ENCODE measurements around the gene OR2T33.
"Not testable (repeated sequence)": the region's sequence is repeated elsewhere in the genome, so short reads cannot be mapped to it uniquely, and the experiment has no call there.

OR2T33 gene, protein sequence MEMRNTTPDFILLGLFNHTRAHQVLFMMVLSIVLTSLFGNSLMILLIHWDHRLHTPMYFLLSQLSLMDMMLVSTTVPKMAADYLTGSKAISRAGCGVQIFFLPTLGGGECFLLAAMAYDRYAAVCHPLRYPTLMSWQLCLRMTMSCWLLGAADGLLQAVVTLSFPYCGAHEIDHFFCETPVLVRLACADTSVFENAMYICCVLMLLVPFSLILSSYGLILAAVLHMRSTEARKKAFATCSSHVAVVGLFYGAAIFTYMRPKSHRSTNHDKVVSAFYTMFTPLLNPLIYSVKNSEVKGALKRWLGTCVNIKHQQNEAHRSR

DNA sequence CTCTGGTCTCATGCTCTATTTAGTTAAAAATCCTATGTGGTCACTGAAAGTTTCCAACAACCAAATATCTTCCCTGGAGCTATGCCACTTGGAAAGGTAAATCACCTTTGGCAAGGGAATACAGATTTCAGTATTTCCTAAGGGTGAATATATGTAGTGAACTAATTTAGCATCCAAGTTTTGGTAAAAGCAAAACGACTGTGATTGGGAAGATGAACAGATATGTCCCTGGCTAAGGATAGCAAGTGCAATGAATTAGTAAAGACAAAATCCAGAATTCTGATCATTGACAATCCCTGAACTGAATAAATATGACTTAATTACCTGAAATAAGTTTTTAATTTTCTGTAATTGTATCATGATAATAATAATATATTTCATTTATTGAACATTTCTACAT lies at the start of gene OR2T33:
Gene OR2T33 (minus strand): TSS at position 101 of the 400 bp plus-strand sequence. CDS start 4,162 bp downstream, outside the sequence.
- DNase-seq (ENCODE audit: low read depth) = no peak
- no peak within 1 kb of the TSS for H3K4me3 ChIP-seq (ENCODE audit: low read length)
- TF ChIP-seq, protein P1, sequence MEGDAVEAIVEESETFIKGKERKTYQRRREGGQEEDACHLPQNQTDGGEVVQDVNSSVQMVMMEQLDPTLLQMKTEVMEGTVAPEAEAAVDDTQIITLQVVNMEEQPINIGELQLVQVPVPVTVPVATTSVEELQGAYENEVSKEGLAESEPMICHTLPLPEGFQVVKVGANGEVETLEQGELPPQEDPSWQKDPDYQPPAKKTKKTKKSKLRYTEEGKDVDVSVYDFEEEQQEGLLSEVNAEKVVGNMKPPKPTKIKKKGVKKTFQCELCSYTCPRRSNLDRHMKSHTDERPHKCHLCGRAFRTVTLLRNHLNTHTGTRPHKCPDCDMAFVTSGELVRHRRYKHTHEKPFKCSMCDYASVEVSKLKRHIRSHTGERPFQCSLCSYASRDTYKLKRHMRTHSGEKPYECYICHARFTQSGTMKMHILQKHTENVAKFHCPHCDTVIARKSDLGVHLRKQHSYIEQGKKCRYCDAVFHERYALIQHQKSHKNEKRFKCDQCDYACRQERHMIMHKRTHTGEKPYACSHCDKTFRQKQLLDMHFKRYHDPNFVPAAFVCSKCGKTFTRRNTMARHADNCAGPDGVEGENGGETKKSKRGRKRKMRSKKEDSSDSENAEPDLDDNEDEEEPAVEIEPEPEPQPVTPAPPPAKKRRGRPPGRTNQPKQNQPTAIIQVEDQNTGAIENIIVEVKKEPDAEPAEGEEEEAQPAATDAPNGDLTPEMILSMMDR (conservative IDR thresholded peaks at IDR 0.05; ENCODE audit: low read length) = no peak

DNA sequence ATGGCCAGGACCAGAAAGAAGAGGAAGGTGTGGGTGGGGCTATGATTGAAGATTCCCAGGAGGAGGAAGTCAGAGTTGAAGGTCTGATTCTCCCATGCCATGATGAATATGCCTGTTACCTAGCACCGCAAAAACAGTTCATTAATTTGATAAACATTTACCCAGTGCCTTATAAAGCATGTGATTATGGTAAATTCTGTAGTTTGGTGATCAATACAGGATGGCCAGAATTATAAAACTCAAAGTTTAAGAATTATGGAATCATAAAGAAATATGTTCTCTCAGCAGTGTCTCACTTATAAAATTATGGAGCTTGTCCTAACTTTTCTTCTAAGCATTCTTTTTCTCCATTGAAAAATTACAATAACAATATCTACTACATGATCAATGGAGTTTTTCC lies 46.7 kb upstream of the OR2T33 start, which contains the start of gene OR2M7:
Gene OR2M7 (minus strand): TSS at position 101 of the 400 bp plus-strand sequence. CDS start 0 bp downstream, at position 101.
- H3K4me3 ChIP-seq (ENCODE audit: low read length) = no peak within 1 kb of the TSS
- DNase-seq (ENCODE audit: low read depth) = no peak
- TF ChIP-seq, protein P1 (conservative IDR thresholded peaks at IDR 0.05; ENCODE audit: low read length) = no peak

DNA sequence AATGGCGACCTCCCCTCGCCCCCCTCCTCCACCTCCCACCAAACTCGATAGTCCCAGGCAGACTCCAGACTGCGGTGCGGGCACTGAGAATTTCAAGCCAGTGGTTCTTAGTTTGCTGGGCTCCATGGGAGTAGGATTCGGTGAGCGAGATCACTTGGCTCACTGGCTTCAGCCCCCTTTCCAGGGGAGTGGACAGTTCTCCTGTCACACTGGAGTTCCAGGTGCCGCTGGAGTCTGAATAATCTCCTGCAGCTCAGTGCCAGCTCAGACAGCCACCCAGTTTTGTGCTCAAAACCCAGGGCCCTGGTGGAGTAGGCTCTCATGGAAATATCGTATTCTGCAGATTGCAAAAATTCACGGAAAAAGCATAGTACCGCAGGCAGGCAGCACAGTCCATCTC lies 39.0 kb upstream of the OR2T33 start:
- H3K4me3 ChIP-seq (ENCODE audit: low read length) = no peak overlapping the region
- DNase-seq (ENCODE audit: low read depth) = no peak
- TF ChIP-seq, protein P1 (conservative IDR thresholded peaks at IDR 0.05; ENCODE audit: low read length) = no peak

DNA sequence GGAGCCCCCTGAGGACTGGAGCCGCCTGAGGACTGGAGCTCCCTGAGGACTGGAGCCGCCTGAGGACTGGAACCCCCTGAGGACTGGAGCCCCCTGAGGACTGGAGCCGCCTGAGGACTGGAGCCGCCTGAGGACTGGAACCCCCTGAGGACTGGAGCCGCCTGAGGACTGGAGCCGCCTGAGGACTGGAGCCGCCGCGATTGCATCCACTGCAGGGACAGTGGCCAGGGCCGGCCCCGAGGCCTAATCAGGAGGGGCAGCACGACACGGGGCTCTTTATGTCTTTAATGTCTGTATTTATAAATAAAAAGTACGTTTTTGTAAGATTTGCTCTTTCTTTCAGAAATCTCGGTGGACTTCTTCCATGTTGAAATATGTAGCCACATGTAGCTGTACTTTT lies 29.0 kb upstream of the OR2T33 start:
- not testable (repeated sequence) for DNase-seq (ENCODE audit: low read depth); H3K4me3 ChIP-seq (ENCODE audit: low read length)

DNA sequence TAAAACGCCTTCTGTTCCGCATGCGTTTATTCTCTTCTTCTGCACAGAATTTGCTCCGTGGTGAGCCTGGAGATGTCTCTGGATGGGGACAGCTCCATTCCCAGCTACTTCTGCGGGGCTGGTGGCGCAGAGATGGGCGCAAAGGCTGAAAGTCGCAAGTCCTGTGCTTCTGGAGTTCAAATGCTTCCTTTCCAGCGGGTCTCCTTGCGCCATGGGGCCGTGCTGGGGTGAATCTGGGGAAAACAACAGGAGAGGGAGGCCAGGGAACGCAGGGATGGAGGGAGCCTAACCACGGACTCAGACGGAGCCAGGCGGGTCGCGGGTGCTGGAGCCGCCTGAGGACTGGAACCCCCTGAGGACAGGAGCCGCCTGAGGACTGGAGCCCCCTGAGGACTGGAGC lies 28.3 kb upstream of the OR2T33 start:
- no peak for DNase-seq (ENCODE audit: low read depth)
- TF ChIP-seq, protein P1 (conservative IDR thresholded peaks at IDR 0.05; ENCODE audit: low read length) = no peak
- no peak overlapping the region for H3K4me3 ChIP-seq (ENCODE audit: low read length)

DNA sequence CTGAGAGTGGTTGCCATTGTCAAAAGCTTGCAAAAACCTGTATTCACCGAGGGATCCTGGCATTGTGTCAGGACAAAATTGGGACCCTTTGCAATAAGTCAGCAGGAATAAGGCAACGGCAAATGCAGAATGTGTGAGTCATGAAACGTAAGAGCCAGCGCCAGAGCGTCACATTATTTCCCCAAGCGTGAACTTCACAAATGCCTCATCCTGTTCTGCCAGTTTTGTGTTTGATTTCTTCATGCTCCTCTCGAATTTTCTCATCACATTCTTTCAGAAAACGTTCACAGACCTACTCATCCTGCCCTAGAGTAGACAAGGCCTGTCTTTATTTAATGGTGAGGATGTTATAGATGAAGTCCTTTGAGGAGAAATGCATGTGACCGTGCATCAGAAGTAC lies 27.9 kb upstream of the OR2T33 start:
- H3K4me3 ChIP-seq (ENCODE audit: low read length); DNase-seq (ENCODE audit: low read depth): not testable (repeated sequence)

DNA sequence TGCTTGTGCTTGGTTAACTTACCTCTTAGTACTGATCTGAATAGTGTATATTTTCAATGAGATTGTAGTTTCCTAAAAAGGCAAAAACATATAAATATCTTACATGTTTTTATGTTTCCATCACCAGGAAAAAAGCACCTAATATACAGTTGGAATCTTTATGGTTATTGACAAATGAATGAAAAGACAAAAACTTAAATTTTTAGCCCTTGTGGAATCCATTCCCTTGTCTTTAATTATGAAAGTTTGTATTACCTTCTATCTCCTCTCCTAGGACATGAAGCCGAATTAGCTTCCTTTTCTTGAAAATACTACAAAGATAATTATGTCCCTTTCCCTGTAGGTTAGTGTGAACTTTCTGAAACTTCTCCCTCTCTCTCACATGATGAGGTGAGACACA lies 25.5 kb upstream of the OR2T33 start, which contains the start of gene OR2T12:
Gene OR2T12 (minus strand): TSS at position 101 of the 400 bp plus-strand sequence. CDS start 7,846 bp downstream, outside the sequence.
- no peak within 1 kb of the TSS for H3K4me3 ChIP-seq (ENCODE audit: low read length)
- TF ChIP-seq, protein P1 (conservative IDR thresholded peaks at IDR 0.05; ENCODE audit: low read length) = no peak
- no peak for DNase-seq (ENCODE audit: low read depth)

DNA sequence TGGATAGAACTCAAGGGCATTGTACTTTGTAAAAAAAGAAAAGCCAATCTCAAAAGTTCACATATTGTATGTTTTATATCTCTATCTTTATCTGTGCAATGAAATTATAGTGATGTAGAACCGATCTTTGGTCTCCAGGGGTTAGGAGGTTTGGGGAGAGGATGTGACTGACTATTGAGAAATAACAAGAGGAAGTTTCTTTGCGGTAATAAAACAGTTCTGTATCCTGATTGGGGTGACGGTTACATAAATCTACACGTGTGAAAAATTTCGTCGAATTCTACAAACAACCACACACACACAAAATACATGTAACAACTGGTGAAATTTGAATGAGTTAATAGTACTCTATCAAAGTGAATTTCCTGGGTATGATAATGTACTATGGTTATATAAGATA lies 10.6 kb upstream of the OR2T33 start:
- DNase-seq (ENCODE audit: low read depth) = no peak
- TF ChIP-seq, protein P1 (conservative IDR thresholded peaks at IDR 0.05; ENCODE audit: low read length) = no peak
- H3K4me3 ChIP-seq (ENCODE audit: low read length) = no peak overlapping the region

DNA sequence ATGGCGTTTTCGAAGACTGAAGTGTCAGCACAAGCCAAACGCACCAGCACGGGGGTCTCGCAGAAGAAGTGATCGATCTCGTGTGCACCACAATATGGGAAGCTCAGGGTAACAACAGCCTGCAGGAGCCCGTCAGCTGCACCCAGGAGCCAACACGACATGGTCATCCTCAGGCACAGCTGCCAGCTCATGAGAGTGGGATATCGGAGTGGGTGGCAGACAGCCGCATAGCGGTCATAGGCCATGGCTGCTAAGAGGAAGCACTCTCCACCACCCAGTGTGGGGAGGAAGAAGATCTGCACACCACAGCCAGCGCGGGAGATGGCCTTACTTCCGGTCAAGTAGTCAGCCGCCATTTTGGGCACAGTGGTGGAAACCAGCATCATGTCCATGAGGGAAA lies 4.6 kb downstream of the OR2T33 start:
- DNase-seq (ENCODE audit: low read depth); H3K4me3 ChIP-seq (ENCODE audit: low read length): not testable (repeated sequence)

Data from AG10803 (cell line).